Dermis blood vessel endothelial cell (primary cell): Measurements from ENCODE around the gene NPAS3. TPM values are rescaled to one million over a fixed set of nuclear protein-coding genes. Genes with fewer than 3 reads are reported as not detected.

ENCODE experiments used
- DNase-seq: peaks from one replicate; pipeline ENCODE4 v3.0.0; 2010
- total RNA-seq: library from RNA; depleted of rRNA; stranded (reverse); fragments of >200 nt; gene quantifications from 2 replicates; pipeline ENCODE4 v1.2.3, GENCODE V29; 2014

Gene NPAS3
- total RNA-seq, 1 donor from 2014 or later, result not detected

DNA sequence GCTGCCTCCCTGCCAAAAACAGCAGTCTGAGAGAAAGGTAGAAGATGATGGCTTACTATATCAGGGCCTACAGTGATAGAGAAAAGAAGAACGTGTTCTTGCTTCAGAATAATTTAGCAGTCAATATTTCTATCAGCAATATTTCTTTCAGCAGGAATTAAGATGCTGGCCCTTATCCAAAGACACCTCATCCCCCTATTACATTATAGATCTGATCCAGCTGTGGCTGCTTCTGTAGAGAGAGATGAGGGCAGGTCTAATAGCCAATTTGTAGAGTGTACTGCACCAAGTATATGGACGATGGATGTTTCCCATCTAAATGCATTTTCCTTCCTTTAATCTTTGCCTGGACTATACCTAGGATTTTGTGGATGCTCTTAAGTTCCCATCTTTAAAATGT is 451.7 kb downstream of the NPAS3 start:
- DNase-seq, result no peak

DNA sequence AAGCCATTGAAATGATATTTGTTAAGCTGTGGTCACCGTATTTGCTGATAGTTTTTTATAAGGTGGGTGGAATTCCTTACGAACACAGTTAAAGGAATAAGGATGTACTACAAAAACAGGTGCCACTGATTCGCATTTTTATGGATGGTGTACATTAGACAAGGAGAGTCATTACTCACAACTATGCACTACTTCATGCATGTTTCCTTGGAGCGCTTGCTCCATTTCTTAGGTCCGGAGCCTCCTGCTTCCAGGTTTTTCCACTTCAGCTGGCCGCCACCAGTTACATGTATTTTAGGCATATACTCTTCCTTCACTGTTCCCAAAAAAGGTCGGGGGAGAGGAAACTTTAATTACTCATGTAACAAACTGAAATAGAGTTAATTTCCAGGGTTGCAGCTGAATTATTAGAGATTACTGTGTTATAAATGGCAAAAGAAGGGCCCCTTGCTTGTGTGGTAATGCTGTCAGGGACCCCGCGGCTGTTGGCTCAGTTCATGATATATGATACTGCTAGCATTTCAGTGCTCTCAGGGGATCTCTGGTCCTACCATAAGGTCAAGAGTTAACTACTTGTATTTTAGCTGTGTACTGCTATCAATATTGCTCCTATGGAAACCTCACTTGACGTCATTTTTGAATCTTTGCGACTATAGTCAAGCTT is 454.7 kb downstream of the NPAS3 start:
- no peak for DNase-seq

DNA sequence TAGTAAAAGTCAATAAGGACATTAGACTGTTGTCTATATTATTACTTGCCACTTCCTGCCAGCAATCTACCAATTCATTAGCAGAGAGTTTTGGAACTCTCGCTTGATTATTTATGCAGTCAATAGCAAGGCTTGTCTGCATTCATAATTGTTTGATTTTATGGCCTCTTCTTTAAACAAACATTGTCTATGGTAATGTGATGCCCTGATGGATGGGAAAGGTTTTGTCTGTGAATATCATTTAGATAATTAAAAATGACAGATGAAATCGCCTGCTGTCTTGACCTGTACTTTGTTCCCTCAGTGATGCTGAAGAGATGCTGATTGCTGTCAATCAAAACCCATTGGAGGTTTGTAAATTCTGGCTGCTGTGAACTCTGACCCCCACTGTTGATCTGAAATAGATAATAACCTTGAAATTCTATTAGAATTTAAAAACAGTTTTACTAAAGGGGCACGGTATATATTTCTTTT is 455.3 kb downstream of the NPAS3 start:
- no peak for DNase-seq

GRCh38 chr14:33401311-33401710 is 462.6 kb downstream of the NPAS3 start:
- DNase-seq, result no peak

DNA sequence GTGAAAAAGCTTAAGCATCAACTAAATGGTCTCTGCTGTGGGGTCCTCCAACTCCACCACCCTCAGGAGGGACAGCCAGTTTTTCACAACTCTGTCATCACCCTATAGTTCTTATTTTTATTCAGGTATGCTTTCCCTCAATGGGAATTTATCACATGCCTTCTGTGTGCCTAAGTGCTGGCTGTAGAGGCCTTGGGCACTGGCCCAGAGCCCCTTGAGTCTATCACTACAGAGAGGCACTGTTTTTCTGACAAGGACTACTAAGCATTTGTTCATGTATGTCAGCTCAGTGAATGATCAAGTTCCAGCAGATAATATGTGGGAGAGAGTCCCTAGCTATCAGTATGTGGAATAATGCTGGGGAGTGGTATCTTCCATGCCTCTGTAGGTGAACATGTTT is 463.9 kb downstream of the NPAS3 start:
- no peak for DNase-seq

GRCh38 chr14:33404054-33404453 is 465.4 kb downstream of the NPAS3 start:
- peak; percentile 22 for DNase-seq

DNA sequence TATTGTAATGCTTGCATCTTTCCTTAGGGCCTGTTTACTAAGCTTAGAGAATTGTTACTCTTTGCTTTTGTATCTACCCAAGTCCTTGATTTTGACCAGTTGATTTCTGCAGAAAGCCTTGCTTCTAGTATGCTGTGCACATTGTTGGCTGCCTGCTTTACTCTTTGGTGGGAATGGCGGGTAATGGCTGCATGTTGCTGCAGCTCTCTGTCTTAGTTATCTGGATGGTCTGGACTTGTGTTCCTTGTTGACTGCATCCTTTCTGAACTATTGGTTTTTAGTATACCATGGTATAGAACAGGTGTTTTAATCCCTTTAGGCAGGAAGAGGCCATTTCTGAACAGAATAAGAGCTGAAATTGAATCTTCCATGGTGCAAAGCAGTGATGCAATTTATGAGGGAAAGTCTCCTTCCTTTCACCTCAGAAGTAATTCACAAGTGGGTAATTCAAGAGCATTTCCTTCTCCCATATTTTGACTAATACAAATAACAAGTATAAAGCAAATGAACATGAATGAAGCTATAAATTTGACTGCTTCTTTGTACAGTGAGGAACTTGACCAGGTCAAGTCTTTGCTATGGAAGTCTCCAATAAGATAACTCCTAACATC is 466.4 kb downstream of the NPAS3 start:
- DNase-seq, result no peak

DNA sequence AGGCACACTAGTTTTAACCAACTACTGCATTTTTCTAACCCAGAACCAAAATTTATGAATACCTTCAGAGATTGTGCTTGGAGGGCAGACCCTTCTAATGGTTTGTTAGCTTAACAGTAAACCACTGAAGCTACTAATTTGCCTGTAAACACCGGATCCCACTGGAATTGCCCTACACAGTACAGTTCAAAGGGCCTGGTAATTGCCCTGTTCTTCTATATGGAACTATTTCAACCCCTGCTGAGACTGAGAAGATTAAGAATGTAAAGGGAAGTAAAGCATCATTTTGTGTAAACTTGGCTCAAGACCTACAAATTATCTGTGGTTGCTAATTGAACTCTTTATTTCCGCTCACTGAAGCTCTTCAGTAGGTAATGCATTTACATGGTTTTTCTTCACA is 468.1 kb downstream of the NPAS3 start:
- DNase-seq, result no peak

- DNase-seq, result peak; percentile 43
Observed at GRCh38 chr14:33408291-33408690, 469.6 kb downstream of the NPAS3 start.

- DNase-seq, result no peak
Observed at GRCh38 chr14:33412450-33412849, 473.8 kb downstream of the NPAS3 start.

DNA sequence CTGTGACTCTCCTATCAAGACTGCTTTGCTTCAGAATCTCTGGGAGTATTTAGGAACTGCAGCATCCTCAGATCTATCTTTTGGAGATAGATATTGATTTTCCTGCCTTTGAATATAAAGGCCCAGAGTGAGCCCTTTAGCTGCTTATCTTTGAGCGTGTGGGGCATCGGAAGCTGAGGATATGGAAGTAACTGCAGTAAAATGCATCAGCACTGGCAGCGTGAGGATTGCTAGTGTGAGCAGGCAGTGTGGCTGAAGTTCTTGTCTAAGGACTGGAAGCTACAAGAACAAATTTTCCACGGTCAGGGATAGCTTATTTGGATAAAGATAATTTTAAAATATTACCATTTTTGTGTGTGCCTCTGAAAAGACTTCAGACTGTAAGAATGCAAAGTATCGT is 474.7 kb downstream of the NPAS3 start:
- DNase-seq, result no peak

DNA sequence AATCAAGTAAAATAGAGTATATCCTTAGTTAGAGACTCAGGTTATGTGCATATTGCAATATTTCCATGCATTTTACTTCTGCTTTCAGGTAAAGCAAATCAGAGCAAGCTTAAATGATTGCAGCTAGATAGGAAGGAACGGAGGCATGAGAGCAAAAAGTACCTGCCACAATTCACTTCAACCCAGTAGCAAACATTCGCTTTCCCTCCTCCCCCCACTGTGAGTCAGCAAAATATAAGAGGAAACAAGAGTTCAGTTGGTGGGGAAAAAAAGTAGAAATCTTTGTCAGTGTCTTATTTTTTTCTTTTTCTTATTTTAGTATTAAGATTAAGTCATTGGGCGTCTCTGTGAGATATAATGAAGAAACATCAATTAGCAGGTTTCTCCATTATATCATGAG is 475.4 kb downstream of the NPAS3 start:
- no peak for DNase-seq

DNA sequence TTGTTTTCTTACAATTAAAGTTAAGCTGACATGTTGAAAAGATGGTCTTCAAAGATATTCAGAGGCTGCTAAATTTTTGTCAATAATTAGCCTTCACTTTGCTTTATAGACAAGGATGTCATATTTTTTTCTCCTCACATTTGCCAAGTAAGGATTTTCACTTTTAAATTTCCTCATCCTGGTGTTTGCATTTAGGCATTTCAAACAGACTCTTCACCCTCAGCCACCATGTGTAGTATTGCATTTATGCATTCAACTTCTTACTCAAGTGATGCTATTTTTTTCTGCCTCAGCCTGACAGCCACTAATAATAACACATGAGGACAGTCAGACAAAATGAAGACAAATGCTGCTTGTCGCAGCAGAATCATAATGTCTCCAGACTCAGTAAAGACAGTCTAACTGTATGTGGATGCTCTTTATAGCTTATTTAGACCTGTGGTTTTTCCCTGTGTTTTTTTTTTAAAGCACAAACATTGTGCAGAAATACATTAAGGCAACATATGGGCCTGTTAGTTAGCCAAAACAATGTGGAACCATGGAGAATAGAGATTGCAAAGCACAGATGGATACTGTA is 481.5 kb downstream of the NPAS3 start:
- no peak for DNase-seq

DNA sequence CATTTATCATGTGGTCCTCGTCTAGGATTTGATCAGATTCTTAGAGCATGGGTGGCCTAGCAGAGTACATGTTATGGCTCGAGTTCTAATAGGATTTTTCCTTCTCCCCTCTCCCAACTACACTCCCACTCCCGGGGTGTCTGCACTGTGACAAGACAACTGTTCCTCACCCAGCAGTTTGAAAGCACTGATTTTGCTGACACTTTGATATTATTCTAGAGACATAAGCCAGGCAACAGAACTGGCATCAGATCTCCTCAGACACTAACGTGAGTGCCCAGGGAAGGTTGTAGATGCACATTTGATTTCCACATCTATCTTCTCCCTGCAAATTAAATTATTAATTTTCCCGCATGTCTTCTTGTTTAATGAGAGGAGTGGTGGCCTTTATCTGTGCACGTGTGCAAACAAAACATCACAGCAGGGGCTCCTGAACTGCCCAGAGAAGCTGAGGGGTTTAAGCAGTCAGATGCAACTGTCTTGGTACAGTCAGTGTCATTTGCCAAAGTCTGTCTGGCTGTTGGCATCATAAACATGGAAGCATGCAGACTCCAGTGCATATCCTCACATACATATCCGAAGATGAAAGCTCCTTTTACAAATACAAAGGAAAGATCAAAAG is 491.8 kb downstream of the NPAS3 start:
- DNase-seq, result no peak

- peak; percentile 59 for DNase-seq
Observed at GRCh38 chr14:33432407-33433023, 493.8 kb downstream of the NPAS3 start.

- no peak for DNase-seq
Observed at GRCh38 chr14:33433396-33433795, 494.7 kb downstream of the NPAS3 start.

DNA sequence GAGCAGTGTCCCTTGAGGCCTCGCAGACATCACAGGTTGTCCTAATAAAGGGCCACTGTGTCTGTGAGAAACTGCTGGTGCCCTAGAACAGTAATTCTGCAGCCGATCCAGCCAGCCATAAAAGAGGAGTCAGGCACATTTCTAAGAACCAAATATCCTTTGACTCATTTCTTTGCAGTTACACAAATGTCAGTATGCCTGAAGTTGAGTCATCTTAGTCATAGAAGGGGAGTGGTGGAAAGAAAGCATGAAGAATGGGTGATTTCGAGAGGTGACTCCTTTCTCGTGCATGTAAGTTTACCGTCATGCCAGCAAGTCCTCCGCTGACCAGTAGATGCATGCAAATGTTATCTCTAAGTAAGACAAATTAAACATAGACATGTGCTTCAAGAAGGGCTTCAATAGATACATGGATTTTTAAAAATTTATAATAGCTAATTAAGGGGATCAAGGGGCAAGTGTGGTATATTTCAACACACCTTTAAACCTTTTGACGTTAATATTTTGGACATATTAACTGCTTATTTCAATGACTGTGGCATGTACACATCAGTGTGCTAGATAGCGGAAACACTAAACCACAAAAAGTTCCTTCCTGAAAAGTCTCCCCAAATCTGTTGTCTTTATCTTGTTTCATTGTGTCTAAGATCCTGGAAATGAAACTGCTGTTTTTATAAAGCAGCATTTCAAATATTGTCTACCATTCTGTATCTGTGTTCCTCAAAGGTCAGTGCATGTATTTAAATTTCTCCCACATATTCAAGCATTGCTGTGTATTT is 497.4 kb downstream of the NPAS3 start:
- DNase-seq, result peak; percentile 1

DNA sequence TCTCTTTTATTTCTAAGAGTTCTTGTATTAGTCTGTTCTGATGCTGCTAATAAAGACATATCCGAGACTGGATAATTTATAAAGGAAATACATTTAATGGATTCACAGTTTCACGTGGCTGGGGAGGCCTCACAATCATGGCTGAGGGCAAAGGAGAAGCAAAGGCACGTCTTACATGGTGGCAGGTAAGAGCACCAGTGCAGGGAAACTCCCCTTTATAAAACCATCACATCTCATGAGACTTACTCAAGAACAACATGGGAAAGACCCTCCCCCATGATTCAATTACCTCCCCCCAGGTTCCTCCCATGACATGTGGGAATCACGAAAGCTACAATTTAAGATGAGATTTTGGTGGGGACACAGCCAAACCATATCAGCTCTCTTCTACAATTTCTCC is 503.0 kb downstream of the NPAS3 start:
- DNase-seq, result no peak

- no peak for DNase-seq
Observed at GRCh38 chr14:33444136-33444535, 505.5 kb downstream of the NPAS3 start.

- no peak for DNase-seq
Observed at GRCh38 chr14:33449268-33449667, 510.6 kb downstream of the NPAS3 start.

DNA sequence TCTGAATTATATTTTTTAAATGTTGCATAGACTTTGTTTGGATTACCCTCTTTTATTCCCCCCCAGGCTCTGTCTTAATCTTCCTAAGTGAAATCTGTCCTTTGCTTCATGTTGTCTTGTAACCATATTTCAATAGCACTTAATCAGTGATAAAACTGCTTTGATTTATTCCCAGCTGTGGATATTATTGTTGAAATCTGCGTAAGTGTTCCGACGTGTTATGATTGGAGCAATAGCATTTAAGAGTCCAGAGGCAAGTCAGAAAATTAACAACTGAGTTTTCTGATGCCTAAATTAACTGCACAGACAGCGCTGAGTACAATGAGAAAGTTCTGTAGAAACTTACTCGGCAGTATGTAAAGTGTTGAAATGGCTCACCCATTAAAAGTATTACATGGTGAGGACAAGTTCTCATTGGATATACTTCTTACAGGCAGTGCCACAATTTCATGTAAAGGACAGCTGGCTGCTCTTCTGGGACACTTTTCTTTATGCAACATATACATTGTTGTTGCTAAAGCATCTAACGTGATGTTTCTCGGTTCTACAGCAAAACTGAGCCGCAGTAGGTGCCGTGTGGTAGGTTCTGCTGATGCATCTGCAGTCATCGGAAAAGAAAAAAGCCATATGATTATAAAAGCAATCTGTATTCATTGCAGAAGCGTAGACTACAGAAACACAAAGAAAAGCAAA is 511.2 kb downstream of the NPAS3 start:
- DNase-seq, result no peak

DNA sequence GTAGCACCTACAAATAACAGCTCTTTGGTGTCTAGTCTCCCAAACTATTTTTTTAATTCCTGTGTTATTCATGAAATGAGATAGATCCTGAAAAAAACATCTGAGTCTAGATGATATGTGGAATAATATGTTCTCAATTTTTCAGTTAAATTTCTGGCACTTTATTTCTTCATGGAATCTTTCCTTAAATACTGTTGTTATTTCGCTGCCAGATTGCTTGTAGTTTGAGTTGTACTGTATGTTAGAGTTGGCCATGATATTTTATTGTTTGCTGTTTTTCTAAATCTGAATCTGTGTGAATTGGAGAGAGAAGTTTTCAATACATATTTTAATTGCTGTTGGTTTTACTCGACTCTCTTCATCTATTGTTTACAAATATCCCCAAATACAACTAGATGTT is 511.7 kb downstream of the NPAS3 start:
- DNase-seq, result no peak
